ENCODE measurements around the gene PRDM15. TPM values are rescaled to one million over a fixed set of nuclear protein-coding genes. Genes with fewer than 3 reads are reported as not detected.

Gene PRDM15
- total and polyA plus RNA-seq, 2 donors (not counting 3 experiments of a cell fraction or from before 2014, with no cell fraction given), result 11.8 to 12.9 TPM

DNA sequence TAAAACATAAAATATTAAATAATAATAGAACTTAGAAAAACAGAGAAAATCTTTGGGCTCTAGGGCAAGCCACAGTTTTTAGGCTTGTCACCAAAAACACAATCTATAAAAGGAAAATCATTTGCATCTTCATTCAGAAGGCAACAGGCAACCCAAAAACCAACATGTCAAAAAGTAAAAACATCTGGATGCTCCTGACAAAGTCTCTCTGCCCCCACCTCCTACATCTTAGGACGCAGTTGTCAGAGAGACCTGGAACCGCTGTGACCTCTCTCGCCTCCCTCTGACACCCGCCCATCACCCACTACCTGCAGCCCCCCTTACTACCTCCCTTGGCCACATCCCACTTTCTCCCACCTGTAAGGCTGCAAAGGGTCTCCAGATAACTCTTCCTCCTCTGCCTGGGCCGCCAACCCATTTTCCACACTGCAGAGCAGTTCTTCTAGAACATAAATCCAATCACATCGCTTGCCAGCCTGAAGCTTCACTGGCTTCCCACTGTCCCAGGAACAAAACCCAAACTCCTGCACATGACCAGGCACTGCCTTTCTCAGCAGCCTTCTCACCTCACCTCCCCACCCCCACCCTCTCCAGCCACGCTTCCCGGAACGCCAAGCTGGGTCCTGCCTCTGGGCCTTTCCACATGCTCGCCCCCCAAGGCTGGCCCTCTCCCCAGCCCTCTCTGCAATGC, 14.7 kb downstream of the PRDM15 start:
- intact Hi-C loops (cut with micrococcal nuclease), result no loop called here

More for the DNA sequence above, 14.7 kb downstream of the PRDM15 start:
- BruUV-seq (replicated peaks), result no TSS peak
- Histone ChIP-seq H3K36me3 (ENCODE audit: control insufficient read depth in 2 of 2, extremely low read depth in 1 of 2, insufficient read depth in 2 of 2, low read length in 2 of 2) (no peaks in the 10 kb centered on the region), H3K4me3 (replicated peaks in 1 of 3; ENCODE audit: insufficient read depth in 1 of 3, low read depth in 1 of 3, low read length in 3 of 3) (no peak overlapping the region), H4K20me1 (replicated peaks; ENCODE audit: control insufficient read depth, extremely low read depth, insufficient read depth, low read length) (no peaks in the 10 kb centered on the region), H3K27me3 (ENCODE audit: control insufficient read depth in 2 of 2, insufficient read depth in 2 of 2, low read length in 2 of 2) (no peaks in the 10 kb centered on the region), H3K4me1 (ENCODE audit: control insufficient read depth, extremely low read depth, insufficient read depth, low read length) (no peaks in the 10 kb centered on the region), H3K9ac (replicated peaks; ENCODE audit: extremely low read depth, insufficient read depth, low read length) (no peak overlapping the region), H2AFZ (ENCODE audit: low read depth, low read length) (no peak overlapping the region), H3K9me1 (replicated peaks; ENCODE audit: control insufficient read depth, extremely low read depth, insufficient read depth, low read length) (no peaks in the 10 kb centered on the region), H3K4me2 (ENCODE audit: insufficient read depth, low read length) (no peak overlapping the region), H3K79me2 (ENCODE audit: control insufficient read depth, insufficient read depth, low read length) (peaks cover 5% of the 10 kb centered on the region), H3K27ac (ENCODE audit: insufficient read depth, low read depth, low read length) (no peak overlapping the region), H3K9me3 (replicated peaks; ENCODE audit: control insufficient read depth, insufficient read depth, low read length) (no peaks in the 10 kb centered on the region)
- TF ChIP-seq GATA2 (IDR thresholded peaks at IDR 0.05; ENCODE audit: insufficient read depth, insufficient read length, low read depth, low read length), result no peak
- TF ChIP-seq FOS (IDR thresholded peaks at IDR 0.05; ENCODE audit: borderline replicate concordance, insufficient read depth, low read length), result no peak
- no peak for TF ChIP-seq POLR2A (IDR thresholded peaks at IDR 0.05; ENCODE audit: low read depth, low read length)
- no peak for TF ChIP-seq JUN (IDR thresholded peaks at IDR 0.05; ENCODE audit: borderline replicate concordance, insufficient read depth, insufficient read length, low read depth)
- no peak for TF ChIP-seq MAX (IDR thresholded peaks at IDR 0.05; ENCODE audit: insufficient read depth, insufficient read length)
- TF ChIP-seq MYC (IDR thresholded peaks at IDR 0.05; ENCODE audit: low read depth, low read length), result no peak
- TF ChIP-seq, protein P1, sequence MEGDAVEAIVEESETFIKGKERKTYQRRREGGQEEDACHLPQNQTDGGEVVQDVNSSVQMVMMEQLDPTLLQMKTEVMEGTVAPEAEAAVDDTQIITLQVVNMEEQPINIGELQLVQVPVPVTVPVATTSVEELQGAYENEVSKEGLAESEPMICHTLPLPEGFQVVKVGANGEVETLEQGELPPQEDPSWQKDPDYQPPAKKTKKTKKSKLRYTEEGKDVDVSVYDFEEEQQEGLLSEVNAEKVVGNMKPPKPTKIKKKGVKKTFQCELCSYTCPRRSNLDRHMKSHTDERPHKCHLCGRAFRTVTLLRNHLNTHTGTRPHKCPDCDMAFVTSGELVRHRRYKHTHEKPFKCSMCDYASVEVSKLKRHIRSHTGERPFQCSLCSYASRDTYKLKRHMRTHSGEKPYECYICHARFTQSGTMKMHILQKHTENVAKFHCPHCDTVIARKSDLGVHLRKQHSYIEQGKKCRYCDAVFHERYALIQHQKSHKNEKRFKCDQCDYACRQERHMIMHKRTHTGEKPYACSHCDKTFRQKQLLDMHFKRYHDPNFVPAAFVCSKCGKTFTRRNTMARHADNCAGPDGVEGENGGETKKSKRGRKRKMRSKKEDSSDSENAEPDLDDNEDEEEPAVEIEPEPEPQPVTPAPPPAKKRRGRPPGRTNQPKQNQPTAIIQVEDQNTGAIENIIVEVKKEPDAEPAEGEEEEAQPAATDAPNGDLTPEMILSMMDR (IDR thresholded peaks at IDR 0.05; ENCODE audit: extremely low read depth in 1 of 2, insufficient read depth in 1 of 2, low read depth in 1 of 2, low read length in 2 of 2), result no peak
- TF ChIP-seq EZH2 (IDR thresholded peaks at IDR 0.05; ENCODE audit: borderline replicate concordance, low read depth, low read length, severe bottlenecking), result no peak
- TF ChIP-seq POLR2AphosphoS5 (IDR thresholded peaks at IDR 0.05; ENCODE audit: insufficient read depth, low read depth, low read length), result no peak
- dilution Hi-C loops (cut with MboI; ENCODE audit: extremely low pct_ligation_motif_present, low sequenced_read_pairs), result no loop called here
- FAIRE-seq (no peak), DNase-seq (ENCODE audit: low read depth, low spot score) (no peak)
- ChIA-PET POLR2A (no interaction called here), CTCF (interaction anchor here (3.0 kb wide), 1 partner anchor 48 kb away, joined by 6 read pairs; no protein-coding TSS in a partner anchor)
